GM18505 (cell line): ENCODE data around the gene OXSR1.
"Not testable (repeated sequence)": the region's sequence is repeated elsewhere in the genome, so short reads cannot be mapped to it uniquely, and the experiment has no call there.

Experiments used
- ATAC-seq: cut with Tn5 transposase; IDR thresholded peaks from one replicate; pipeline ENCODE4 v1.9.1; 2021; ENCODE audit not compliant: unreplicated experiment
- POLR2A ChIP-seq: IDR thresholded peaks from 4 replicates; pipeline ENCODE4 v1.6.1; 2011; ENCODE audit warnings: borderline replicate concordance; ENCODE audit not compliant: insufficient read depth, insufficient read length; ENCODE audit errors: extremely low read depth

The OXSR1 gene

GRCh38 chr3:38186781-38187180, 21.4 kb downstream of the OXSR1 start:
- no peak for TF ChIP-seq POLR2A
- ATAC-seq, result no peak

GRCh38 chr3:38190481-38190881, 25.1 kb downstream of the OXSR1 start:
- no peak for ATAC-seq
- no peak for TF ChIP-seq POLR2A

DNA sequence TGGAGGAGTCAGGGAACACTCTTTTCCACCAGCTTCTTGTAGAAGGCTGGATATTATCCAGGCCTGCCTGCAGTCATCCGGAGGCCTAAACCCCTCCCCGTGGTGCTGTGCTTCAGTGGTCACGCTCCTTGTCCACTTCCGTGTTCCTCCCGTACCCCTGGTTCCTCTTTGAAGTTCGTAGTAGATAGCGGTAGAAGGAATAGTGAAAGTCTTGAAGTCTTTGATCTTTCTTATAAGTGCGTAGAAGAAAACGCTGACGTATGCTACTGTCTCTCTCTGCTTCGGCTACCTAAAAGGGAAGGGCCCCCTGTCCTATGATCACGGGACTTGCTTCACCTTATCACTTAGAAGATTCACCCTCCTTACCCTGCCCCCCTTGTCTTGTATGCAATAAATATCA, 37.6 kb downstream of the OXSR1 start:
- ATAC-seq, result not testable (repeated sequence)

DNA sequence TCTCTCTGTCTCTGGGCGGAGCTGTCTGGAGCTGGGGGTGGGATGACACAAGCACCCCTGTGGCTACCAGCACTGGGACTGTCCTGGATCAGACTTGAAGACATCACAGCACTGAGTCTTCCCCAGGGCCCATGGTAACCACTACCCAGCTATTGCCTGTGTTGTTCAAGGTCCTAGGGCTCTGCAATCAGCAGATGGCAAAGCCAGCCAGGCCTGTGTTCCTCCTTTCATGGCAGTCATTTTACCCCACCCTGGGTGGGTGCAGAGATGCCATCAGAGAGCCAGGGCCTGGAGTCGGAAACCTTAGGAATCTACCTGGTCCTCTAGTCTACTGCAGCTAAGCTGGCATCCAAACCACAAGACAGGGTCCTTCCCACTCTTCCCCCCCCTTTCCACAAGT, 38.4 kb downstream of the OXSR1 start:
- ATAC-seq, result no peak
- TF ChIP-seq POLR2A, result no peak

DNA sequence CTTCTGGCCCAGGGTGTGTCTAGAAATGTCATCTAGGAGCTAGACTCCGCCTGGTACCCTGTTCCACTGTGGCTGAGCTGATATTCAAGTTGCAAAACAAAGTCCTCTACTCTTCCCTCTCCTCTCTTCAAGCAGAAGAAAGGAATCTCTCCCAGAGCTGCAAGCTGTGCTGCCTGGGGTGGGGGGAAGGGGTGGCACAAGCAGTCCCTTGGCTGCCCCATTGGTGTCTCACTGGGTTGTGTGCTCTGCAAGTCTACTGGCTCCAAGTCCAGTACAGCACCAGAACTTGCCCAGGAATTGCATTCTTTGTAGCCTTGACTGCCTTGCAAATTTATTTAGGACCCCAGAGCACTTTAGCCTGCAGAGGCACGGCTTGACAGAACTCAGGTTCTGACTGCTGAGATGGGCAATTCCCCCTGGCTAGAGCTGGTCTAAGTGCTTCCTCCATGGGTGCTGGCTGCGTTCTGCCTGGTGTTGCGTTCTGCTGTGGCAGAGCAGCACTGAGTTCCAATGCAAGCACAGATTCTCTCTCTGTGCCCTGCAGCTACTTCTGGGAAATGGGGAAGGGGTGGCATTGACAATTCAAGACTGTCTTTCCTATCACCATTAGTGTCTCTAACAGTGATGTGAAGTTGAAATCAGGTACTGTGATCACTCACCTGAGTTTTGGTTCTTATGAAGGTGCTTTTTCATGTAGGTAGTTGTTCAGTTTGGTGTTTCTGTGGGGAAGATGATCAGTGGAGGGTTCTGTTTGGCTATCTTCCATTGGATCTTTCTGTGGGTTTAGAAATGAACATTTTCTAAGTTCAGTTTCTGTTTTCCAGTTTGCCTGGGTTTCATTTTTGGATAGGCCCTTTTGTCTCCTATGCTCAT, 39.5 kb downstream of the OXSR1 start:
- ATAC-seq, result no peak
- TF ChIP-seq POLR2A, result no peak

GRCh38 chr3:38205472-38205805, 40.1 kb downstream of the OXSR1 start:
- no peak for TF ChIP-seq POLR2A
- no peak for ATAC-seq

- TF ChIP-seq POLR2A, result no peak
Measured at GRCh38 chr3:38207254-38208003, 42.1 kb downstream of the OXSR1 start.

DNA sequence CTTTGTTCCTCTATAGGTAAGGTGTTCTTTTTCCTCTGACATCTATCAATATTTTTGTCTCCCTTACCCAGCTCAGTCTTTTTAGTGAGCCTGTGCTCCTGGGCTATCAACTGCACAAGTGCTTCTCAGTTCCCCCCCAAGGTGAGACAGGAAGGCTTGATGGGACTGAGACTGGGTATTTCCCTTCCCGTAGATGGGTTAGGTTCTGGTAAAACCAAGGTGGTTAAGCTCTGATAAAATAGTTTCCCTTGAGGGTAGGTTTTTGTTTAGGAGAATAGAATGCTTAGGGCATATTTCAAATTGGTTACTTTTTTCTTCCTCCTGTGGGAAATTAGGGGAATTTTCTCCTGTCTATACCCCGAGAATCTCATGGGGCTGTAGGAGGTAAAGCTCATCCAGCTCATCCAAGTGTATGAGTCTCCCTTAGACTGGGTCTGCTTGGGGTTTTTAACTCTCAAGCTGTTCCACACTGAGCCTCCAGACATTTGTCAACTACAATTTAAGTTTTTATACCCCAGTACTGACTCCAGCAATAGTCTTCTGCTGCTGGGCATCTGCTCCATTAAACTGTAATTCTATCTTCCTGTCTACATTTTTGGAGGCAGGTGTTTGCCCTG, 44.9 kb downstream of the OXSR1 start:
- ATAC-seq, result peak; percentile 72
- TF ChIP-seq POLR2A, result no peak

More at GRCh38 chr3:38207254-38208003, 42.1 kb downstream of the OXSR1 start:
- no peak for ATAC-seq

GRCh38 chr3:38212141-38212540, 46.8 kb downstream of the OXSR1 start:
- ATAC-seq, result no peak

GRCh38 chr3:38214560-38214959, 49.2 kb downstream of the OXSR1 start:
- TF ChIP-seq POLR2A, result no peak
- ATAC-seq, result no peak

More at GRCh38 chr3:38212141-38212540, 46.8 kb downstream of the OXSR1 start:
- no peak for TF ChIP-seq POLR2A

GRCh38 chr3:38219609-38220197, 54.4 kb downstream of the OXSR1 start:
- ATAC-seq, result no peak
- no peak for TF ChIP-seq POLR2A

GRCh38 chr3:38221005-38221404, 55.7 kb downstream of the OXSR1 start:
- TF ChIP-seq POLR2A, result no peak

GRCh38 chr3:38222032-38222634, 56.8 kb downstream of the OXSR1 start:
- TF ChIP-seq POLR2A, result no peak

More at GRCh38 chr3:38221005-38221404, 55.7 kb downstream of the OXSR1 start:
- no peak for ATAC-seq

More at GRCh38 chr3:38222032-38222634, 56.8 kb downstream of the OXSR1 start:
- no peak for ATAC-seq
